Left kidney (tissue), 2 donors: Measurements from ENCODE around the gene ARHGAP10. TPM values are rescaled to one million over a fixed set of nuclear protein-coding genes. Genes with fewer than 3 reads are reported as not detected.
"Not testable (repeated sequence)": the region's sequence is repeated elsewhere in the genome, so short reads cannot be mapped to it uniquely, and the experiment has no call there.

Experiments
- DNase-seq: peaks from one replicate; pipeline ENCODE4 v3.0.0-alpha.2; 2013
- polyA plus RNA-seq: library from polyadenylated mRNA; unstranded; fragments of 120-200 nt; gene quantifications from one replicate; pipeline ENCODE4 v1.2.1, GENCODE V29; 2013; ENCODE audit not compliant: insufficient read length

Gene ARHGAP10
- polyA plus RNA-seq, 1 donor = 18.4 TPM

GRCh38 chr4:147791341-147791740 lies 59.5 kb downstream of the ARHGAP10 start:
- DNase-seq = no peak

GRCh38 chr4:147791865-147792264 lies 60.0 kb downstream of the ARHGAP10 start:
- no peak for DNase-seq

- DNase-seq = no peak
Measured at GRCh38 chr4:147793569-147794313, 61.9 kb downstream of the ARHGAP10 start.

DNA sequence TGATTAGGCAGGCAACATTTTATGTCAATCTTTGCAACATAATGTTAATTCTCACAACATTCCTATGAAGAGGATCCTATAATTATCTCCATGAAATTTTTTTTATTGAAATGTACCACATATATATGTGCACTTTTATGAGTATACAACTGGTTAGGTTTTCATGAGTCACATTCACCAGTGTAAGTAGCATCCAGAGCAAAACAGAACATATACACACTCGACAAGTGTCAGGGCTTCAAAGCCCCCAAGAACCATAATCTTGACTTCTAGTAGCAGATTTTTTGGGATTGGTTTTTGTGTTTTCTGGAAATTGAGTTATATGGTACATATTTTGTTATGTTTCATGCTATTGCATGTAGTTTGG lies 62.4 kb downstream of the ARHGAP10 start:
- DNase-seq = no peak

GRCh38 chr4:147794787-147795413 lies 63.0 kb downstream of the ARHGAP10 start:
- DNase-seq = no peak

DNA sequence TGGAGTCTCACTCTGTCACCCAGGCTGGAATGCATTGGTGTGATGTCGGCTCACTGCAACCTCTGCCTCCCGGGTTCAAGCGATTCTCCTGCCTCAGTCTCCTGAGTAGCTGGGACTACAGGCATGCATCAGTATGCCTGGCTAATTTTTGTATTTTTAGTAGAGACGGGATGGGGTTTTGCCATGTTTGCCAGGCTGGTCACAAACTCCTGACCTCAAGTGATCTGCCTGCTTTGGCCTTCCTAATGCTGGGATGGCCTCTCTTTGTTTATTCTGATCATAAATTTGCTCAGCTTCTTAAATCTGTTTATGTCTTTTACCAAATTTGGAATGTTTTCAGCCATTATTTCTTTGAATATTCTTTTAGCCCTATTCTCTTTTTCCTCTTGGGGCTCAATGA lies 67.2 kb downstream of the ARHGAP10 start:
- DNase-seq = not testable (repeated sequence)

GRCh38 chr4:147799986-147800555 lies 68.2 kb downstream of the ARHGAP10 start:
- DNase-seq = no peak

GRCh38 chr4:147801820-147802219 lies 69.9 kb downstream of the ARHGAP10 start:
- no peak for DNase-seq

DNA sequence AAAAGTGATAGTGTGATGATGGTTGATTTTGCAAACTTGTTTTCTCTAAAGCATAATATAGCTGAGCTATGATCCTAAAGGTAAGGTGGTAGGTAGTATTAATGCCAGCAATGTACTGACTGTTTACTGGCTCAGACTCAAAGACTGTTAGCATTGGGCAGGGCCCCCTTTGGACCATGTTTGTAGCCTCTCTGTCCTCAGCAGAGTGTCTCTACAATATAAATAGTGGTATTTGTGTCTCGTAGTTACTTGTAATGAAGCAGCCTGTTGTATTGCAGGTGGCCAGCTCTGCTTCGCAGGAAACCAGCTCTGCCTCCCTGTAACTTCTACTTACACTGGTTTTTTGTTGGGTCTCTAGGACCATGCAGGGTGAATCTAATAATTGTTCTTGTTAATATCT lies 70.5 kb downstream of the ARHGAP10 start:
- no peak for DNase-seq

DNA sequence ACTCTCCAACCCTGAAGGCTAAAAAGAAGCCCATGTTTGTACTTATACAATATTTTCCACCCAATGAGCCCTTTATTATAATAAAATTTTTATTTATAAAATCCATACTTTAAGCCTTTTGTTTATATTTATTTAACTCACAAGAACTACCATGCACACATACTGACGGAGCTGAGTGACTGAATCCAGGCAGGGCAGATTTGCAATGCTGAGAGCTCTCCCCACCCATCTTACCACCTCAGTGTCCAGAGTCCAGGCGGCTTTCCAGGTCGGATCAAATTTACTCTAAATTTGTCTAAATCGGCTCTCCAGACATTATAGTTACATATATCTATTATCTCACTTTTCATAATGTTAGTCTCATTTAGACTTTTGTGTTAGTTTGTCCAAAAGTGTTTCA lies 74.1 kb downstream of the ARHGAP10 start:
- no peak for DNase-seq

DNA sequence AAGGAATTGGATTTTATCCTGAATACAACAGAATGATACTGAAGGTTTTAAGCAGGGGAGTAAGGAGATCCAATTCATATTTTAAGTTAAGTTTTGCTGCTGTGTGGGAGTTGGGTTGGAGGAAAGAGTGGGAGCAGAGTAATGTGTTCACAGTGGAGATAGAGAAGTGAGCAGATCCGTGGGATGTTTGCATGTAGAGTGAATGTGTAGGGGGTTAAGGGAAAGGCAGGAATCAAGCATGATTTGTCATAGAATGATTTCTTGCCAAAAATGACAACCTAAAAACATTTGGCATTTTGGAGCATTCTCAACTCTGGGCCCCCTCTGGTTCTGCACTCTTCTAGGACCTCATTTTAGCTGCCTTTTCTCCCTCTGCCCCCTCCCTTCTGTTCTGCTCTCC lies 76.6 kb downstream of the ARHGAP10 start:
- DNase-seq = no peak

DNA sequence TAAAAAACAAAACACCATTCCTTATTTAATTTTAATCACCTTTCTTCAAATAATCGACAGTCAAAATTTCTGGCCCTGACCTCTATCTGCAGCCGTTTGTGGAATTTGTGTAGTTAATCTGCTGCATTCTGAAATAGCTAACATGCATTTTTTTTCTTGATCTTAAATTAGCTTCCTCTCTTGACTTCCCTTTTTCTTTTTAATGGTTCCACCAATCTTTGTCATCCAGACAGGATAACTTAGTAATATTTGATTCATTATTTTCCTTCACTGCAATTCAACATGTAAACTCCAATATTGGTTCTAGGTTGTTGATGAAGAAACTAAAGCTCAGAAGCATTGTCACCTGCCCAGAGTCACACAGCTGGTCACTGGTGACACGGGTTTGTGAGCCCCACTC lies 77.3 kb downstream of the ARHGAP10 start:
- DNase-seq = no peak

DNA sequence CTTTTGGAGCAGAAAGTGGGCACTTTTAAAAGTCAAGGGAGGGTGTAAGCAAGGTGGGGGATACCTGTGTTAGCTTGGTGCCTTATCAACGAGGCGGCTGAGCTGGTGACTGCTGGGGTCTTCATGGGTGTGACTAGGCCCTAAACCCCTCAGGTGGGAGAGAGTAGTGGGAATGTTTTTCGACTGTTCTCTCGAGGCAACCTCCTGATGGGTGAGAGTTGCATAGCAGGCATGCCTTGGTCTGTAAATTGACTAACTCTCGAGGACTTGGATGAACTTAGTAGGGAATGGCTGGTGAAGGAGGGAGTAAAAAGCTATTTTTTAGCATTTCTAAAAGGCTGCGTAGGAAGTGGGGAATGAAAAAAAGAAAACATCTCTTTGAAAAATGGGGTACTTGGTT lies 80.0 kb downstream of the ARHGAP10 start:
- no peak for DNase-seq

DNA sequence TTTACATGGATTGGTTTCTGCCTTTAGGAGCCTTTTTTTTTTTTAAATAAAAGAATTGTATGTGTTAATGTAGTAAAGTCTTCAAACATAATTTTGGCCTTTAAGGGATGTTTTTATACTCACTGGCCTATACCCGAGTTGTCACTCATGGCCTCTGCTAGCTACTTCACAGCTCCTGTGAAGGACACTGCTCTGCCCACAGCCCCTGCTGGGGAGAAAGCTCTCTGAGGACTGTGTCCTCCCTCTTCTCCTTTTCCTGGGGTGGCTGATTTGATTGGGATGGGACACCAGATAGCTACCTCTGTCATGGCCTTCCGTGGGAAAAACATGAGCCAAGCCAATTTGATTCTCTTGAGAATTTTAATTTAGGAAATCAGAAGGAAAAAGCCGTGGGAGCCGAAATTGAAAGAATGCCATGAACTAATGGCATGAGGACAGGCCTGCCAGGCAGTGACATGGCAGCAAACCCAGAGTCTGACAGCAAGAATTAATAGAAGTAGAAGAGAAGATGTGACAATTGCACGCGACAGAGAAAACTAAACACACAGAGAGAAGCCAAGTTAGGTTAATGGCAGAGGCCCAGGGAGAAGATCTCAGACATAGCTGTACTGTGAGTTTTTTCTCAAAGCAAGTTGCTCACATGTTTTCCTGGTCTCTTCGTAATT lies 81.4 kb downstream of the ARHGAP10 start:
- DNase-seq = no peak

DNA sequence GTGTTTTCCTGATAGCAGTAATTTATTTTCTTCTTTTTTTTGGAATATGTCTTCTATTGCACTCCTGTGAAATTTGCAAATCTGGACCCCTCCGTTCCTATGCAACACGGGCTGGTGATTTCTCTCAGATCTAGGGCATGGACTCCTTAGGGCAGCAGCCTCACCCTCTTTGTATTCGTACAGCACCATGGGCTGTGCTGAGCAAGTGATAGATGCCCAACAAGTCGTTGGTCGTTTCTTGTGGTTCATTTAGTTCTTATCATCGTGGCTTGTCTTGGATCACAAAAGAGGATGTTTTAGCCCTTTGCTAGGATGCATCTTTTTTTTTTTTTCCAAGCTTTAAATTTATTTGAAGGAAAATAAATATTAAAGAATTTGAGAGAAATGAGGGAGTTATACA lies 82.1 kb downstream of the ARHGAP10 start:
- no peak for DNase-seq

DNA sequence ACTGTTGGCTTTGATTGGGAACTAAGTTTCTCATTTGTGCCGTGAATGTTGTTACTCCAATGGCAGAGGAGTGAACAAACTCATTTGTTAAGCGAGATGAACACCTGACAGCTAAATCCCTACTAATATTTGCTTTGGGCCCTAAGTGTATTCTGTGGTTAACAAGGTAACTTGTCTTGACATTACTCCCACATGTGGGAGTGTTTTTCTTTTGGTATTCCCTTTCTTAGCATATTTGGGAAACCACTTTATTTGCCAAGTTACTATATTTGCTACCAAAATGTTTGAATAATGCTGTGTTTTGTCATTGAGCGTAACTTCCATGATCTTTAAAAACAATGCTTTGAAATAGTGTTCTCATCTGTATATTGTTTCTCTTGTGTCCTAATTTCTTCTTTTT lies 82.5 kb downstream of the ARHGAP10 start:
- no peak for DNase-seq

DNA sequence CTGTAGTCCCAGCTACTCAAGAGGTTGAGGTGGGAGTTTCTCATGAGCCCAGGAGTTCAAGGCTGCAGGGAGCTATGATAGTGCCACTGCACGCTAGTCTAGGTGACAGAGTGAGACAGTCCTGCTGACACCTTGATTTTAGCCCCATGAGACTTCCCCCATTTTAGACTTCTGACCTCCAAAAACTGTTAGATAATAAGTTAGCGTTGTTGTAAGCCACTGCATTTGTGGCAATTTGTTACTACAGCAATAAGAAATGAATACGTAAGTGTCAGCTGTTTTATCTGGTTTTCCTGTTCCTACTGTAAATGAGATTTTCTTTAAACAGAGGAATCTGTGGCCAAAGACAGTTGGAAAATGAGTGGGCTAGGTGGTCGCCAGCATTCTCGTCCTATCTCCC lies 83.9 kb downstream of the ARHGAP10 start:
- no peak for DNase-seq

DNA sequence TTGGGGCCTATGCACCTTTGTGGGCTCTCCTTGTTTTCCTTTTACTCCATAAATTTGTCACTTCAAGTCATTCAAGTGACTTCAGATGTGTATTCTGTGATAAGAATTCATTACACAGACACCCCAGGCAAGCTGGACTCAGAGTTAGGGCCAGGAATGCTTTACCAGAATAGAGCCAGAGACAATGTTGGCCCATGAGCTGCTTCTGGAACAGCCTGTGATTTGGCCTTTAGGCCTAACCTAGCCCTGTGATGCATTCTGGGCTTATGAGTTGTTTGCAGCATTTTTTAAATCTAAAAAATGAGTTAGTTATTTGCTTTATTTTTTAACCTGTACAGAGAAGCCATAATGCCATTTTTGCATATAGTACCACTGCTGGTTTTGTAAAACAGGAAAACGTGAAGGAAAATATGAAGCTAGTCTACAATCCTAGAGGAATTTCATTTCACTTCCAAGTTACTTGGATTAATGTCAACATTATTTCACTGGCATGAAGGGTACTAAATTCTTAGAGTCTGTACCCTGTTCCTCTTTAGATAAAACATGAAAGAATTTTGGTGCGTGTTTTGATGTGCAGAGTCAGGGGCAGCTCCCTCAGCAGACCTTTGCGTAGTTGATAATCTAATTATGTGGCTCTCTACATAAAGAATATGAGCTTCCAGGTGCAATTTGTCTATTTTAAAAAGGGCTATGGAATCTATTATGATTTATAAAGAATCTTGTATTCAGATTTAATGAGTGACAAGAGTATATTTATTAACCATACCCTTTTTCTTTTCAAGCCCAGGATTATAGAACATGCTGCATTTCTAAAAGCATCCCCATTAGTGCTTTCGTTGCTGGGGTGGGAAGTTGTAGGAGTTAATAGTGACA lies 84.7 kb downstream of the ARHGAP10 start:
- DNase-seq = no peak

DNA sequence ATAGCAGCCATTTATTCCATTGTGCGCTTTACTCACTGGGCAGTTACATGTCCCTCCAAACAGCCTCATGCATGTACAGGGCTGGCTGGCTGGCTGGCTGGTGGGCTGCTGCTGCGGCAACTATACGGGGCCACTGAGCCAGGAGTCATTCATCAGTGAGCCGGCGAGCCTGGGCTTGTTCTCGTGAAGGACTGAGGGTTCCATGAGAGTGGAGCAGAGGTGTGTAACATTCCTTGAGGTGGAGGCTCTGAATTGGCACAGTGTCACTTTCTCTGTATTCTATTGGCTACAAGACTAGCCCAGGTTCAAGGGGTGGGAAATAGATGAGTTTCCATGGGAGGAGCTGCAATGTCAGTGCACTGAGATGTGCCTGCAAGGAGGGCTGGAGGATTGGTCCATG lies 89.1 kb downstream of the ARHGAP10 start:
- no peak for DNase-seq

DNA sequence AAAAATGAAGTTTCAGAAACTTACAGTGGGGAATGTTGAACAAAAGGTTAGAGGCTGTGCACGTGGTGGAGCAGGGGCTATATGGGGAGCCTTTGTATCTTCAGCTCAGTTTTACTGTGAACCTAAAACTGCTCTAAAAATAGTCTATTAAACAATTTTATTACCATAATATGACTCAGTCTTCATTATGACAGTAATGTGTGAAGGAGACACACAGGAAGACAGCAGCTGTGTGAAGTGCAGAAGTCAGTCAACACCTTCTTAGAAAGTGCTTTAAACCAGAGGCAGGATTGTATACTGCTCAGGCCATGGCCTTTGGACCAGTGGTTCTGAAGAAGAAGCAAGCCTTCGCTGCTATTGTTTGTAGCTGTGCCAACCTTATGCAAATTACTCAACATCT lies 89.7 kb downstream of the ARHGAP10 start:
- no peak for DNase-seq

DNA sequence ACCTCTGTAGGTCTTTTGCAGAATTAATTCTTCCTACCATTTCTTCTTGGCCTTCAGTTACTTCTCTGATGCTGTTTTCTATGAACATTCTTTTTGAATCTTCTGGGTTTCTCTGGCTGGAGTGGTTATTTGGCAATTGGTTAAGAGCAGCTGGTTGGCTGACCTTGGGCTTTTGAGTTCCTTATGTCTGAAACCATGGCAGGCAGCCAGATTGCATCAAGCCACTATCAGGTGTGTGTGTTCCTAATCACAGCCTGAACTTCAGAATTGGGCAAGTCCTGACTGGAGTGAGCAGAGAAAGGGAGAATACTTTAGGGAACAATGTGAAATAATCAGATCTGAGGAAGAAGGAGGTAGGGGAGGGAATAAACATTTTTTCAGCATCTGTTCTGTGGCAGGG lies 90.2 kb downstream of the ARHGAP10 start:
- DNase-seq = no peak

- no peak for DNase-seq
Measured at GRCh38 chr4:147823130-147823529, 91.2 kb downstream of the ARHGAP10 start.
